Caco-2 (cell line): ENCODE data around the gene GGNBP2. TPM values are rescaled to one million over a fixed set of nuclear protein-coding genes. Genes with fewer than 3 reads are reported as not detected.
A peak's percentile ranks its signal among the peaks of the same experiment; 100 is the strongest.
"Not testable (repeated sequence)": the region's sequence is repeated elsewhere in the genome, so short reads cannot be mapped to it uniquely, and the experiment has no call there.

Experiments used
- BruUV-seq: library from RNA; stranded (reverse); fragments of 400-500 nt; replicated peaks from 2 replicates; lab custom pipeline; 2021; lab: Mats Ljungman, UMichigan
- CTCF ChIA-PET: fragments of 300-600 bp; sonication (Branson Sonifier 250); formaldehyde crosslinking; loops from one replicate; lab custom pipeline; 2022; ENCODE audit warnings: antibody characterized with exemption; lab: Charles Lee
- POLR2A ChIA-PET: fragments of 300-600 bp; sonication (Branson Sonifier 250); formaldehyde crosslinking; loops from one replicate; lab custom pipeline; 2022; ENCODE audit warnings: antibody characterized with exemption; lab: Charles Lee
- DNase-seq, 2 experiments: peaks; one replicate each; pipeline versions ENCODE4 v3.0.0 to v3.0.0-alpha.2; 2020 to 2022
- H3K27me3 ChIP-seq: replicated peaks from 2 replicates; pipeline ENCODE4 v1.6.0; 2011; ENCODE audit warnings: low read length; ENCODE audit not compliant: control insufficient read depth, insufficient read depth
- H3K36me3 ChIP-seq: 2 replicates; pipeline ENCODE4 v1.5.1; 2011; ENCODE audit warnings: low read length; ENCODE audit not compliant: control insufficient read depth, insufficient read depth
- H3K4me1 ChIP-seq: fragments of 250-450 bp; sonication (Bioruptor Pico); 2 replicates; pipeline ENCODE4 v1.5.1; 2020; ENCODE audit warnings: mild to moderate bottlenecking
- H3K4me3 ChIP-seq: 2 replicates; pipeline ENCODE4 v1.5.1; 2011; ENCODE audit warnings: low read depth, mild to moderate bottlenecking, control low read depth, low read length
- H3K9me3 ChIP-seq: fragments of 250-450 bp; sonication (Bioruptor Pico); 2 replicates; pipeline ENCODE4 v1.5.1; 2020; ENCODE audit warnings: mild to moderate bottlenecking, moderate library complexity
- H3K27ac Mint-ChIP-seq: one replicate; pipeline ENCODE4 v1.8.0; 2022; ENCODE audit warnings: mixed read lengths; ENCODE audit not compliant: unreplicated experiment
- H3K27me3 Mint-ChIP-seq: one replicate; pipeline ENCODE4 v1.8.0; 2022; ENCODE audit warnings: mixed read lengths; ENCODE audit not compliant: insufficient read depth, unreplicated experiment
- H3K36me3 Mint-ChIP-seq: one replicate; pipeline ENCODE4 v1.8.0; 2022; ENCODE audit warnings: mild to moderate bottlenecking, mixed read lengths; ENCODE audit not compliant: insufficient read depth, unreplicated experiment
- H3K4me1 Mint-ChIP-seq: one replicate; pipeline ENCODE4 v1.8.0; 2022; ENCODE audit warnings: low read depth, mixed read lengths; ENCODE audit not compliant: unreplicated experiment
- H3K4me3 Mint-ChIP-seq: one replicate; pipeline ENCODE4 v1.8.0; 2022; ENCODE audit warnings: mild to moderate bottlenecking, moderate library complexity, mixed read lengths; ENCODE audit not compliant: unreplicated experiment
- H3K9me3 Mint-ChIP-seq: one replicate; pipeline ENCODE4 v1.8.0; 2022; ENCODE audit warnings: mixed read lengths; ENCODE audit not compliant: unreplicated experiment
- CTCF ChIP-seq, 2 experiments: fragments of 200-600 bp in 1 of 2; IDR thresholded peaks; 1 replicate in 1 of 2; 2 replicates in 1 of 2; pipeline versions ENCODE4 v1.5.1 to v1.8.0; 2011 to 2022; ENCODE audit warnings: antibody characterized with exemption in 1 of 2, control low read depth in 1 of 2, inconsistent platforms in 1 of 2, low read depth in 1 of 2, low read length in 1 of 2, mild to moderate bottlenecking in 1 of 2, moderate library complexity in 1 of 2; ENCODE audit not compliant: insufficient read depth in 1 of 2, severe bottlenecking in 1 of 2, unreplicated experiment in 1 of 2
- intact Hi-C: fragments of 100-400 bp; cut with micrococcal nuclease; formaldehyde crosslinking; loops from one replicate; pipeline ENCODE4 v1.10.0; 2022; ENCODE audit not compliant: unreplicated experiment
- total RNA-seq: library from RNA; stranded (reverse); gene quantifications from 2 replicates; pipeline ENCODE4 v1.2.3, GENCODE V29; 2022

Gene GGNBP2
- total RNA-seq, 1 experiment from 2014 or later = 91.3 TPM

DNA sequence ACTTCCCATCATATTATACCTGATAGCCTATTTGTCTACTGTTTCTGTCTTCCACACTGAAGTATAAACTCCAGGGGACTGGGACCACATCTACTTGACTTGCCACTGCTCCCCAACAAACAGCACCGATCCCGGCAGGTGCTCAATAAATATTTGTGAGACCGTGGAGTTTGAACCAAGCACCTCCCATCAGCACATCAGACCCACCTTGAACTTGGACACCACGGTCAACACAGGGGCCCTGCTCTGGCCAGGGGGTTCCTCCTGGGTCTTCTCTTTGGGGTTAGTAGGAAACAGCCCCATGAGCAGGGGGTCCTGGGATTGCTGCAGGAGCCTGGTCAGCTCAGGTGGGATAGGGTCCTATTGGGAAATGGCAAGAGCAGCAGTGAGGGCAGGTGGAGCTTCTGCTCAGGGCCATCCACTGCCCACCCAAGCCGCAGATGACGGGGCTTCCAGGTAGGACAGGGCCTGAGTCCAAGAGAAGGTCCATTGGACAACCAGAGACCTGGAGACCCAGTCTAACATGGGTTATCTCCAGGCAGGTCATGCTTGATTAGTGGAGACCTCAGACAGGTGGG lies 38.4 kb upstream of the GGNBP2 start:
- Mint-ChIP-seq H3K36me3 (peaks cover 62% of the 10 kb centered on the region), H3K9me3 (no peaks in the 10 kb centered on the region), H3K4me3 (no peak overlapping the region), H3K4me1 (no peaks in the 10 kb centered on the region), H3K27ac (no peak overlapping the region), H3K27me3 (no peaks in the 10 kb centered on the region)
- no TSS peak for BruUV-seq
- H3K4me3 ChIP-seq = no peak overlapping the region
- H3K4me1 ChIP-seq = no peaks in the 10 kb centered on the region
- intact Hi-C loops = no loop called here
- ChIA-PET POLR2A (no interaction called here), CTCF (no interaction called here)
- H3K9me3 ChIP-seq = no peaks in the 10 kb centered on the region
- H3K36me3 ChIP-seq = peaks cover 3% of the 10 kb centered on the region
- H3K27me3 ChIP-seq = no peaks in the 10 kb centered on the region
- no peak for DNase-seq
- TF ChIP-seq CTCF (IDR thresholded peaks at IDR 0.05; ENCODE audit: insufficient read depth in 1 of 2, low read depth in 1 of 2, low read length in 1 of 2, severe bottlenecking in 1 of 2, unreplicated experiment in 1 of 2) = no peak

- H3K9me3 ChIP-seq = no peaks in the 10 kb centered on the region
- intact Hi-C loops = no loop called here
- no peaks in the 10 kb centered on the region for H3K9me3 Mint-ChIP-seq
- no peaks in the 10 kb centered on the region for H3K4me1 Mint-ChIP-seq
- H3K4me1 ChIP-seq = no peaks in the 10 kb centered on the region
- no peak overlapping the region for H3K27ac Mint-ChIP-seq
- no TSS peak for BruUV-seq
- no peaks in the 10 kb centered on the region for H3K27me3 Mint-ChIP-seq
- POLR2A ChIA-PET = no interaction called here
- H3K36me3 Mint-ChIP-seq = peaks cover 67% of the 10 kb centered on the region
- no peak for TF ChIP-seq CTCF (IDR thresholded peaks at IDR 0.05; ENCODE audit: insufficient read depth in 1 of 2, low read depth in 1 of 2, low read length in 1 of 2, severe bottlenecking in 1 of 2, unreplicated experiment in 1 of 2)
- H3K36me3 ChIP-seq = peaks cover 3% of the 10 kb centered on the region
- CTCF ChIA-PET = no interaction called here
- DNase-seq = peak in 1 of 2 experiments; percentile 34
- H3K4me3 Mint-ChIP-seq = no peak overlapping the region
- H3K27me3 ChIP-seq = no peaks in the 10 kb centered on the region
- no peak overlapping the region for H3K4me3 ChIP-seq
Observed at GRCh38 chr17:36506831-36507230, 37.9 kb upstream of the GGNBP2 start.

DNA sequence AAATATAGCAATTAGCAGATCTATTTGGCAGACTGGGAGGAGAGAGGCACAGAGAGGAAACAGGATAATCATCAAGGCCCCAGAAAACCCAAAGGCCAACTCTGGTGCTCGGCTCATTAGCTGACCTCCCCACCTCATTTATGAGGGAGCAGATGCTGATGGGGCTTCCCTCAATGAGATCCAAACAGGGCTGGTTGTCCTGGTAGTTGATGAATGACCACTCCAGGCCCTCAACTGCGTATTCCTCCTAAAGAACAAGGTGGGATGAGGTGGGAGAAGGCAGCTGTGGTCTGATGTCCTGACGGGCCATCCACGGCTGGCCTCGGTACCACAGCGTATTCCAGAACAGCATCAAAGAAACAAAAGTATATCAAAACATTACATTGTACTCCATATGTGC lies 37.5 kb upstream of the GGNBP2 start:
- Mint-ChIP-seq H3K36me3 (peaks cover 65% of the 10 kb centered on the region), H3K4me1 (no peaks in the 10 kb centered on the region), H3K9me3 (no peaks in the 10 kb centered on the region), H3K27me3 (no peaks in the 10 kb centered on the region), H3K27ac (no peak overlapping the region), H3K4me3 (no peak overlapping the region)
- BruUV-seq = no TSS peak
- Histone ChIP-seq H3K36me3 (peaks cover 3% of the 10 kb centered on the region), H3K27me3 (no peaks in the 10 kb centered on the region), H3K4me1 (no peaks in the 10 kb centered on the region), H3K4me3 (no peak overlapping the region), H3K9me3 (no peaks in the 10 kb centered on the region)
- ChIA-PET CTCF (no interaction called here), POLR2A (no interaction called here)
- intact Hi-C loops = no loop called here
- no peak for DNase-seq
- TF ChIP-seq CTCF (IDR thresholded peaks at IDR 0.05; ENCODE audit: insufficient read depth in 1 of 2, low read depth in 1 of 2, low read length in 1 of 2, severe bottlenecking in 1 of 2, unreplicated experiment in 1 of 2) = no peak

- H3K36me3 Mint-ChIP-seq = peaks cover 74% of the 10 kb centered on the region
- H3K4me3 Mint-ChIP-seq, H3K4me1 ChIP-seq, BruUV-seq, H3K27me3 ChIP-seq, CTCF ChIA-PET, H3K9me3 Mint-ChIP-seq, H3K27ac Mint-ChIP-seq, H3K9me3 ChIP-seq, H3K27me3 Mint-ChIP-seq, H3K4me3 ChIP-seq, H3K36me3 ChIP-seq, DNase-seq, H3K4me1 Mint-ChIP-seq, intact Hi-C loops: not testable (repeated sequence)
- POLR2A ChIA-PET = interaction anchor here (0.6 kb wide), 2 partner anchors 13 to 36 kb away, joined by 4 read pairs; partner anchors contain the start of gene GGNBP2
Observed at GRCh38 chr17:36508439-36508838, 36.3 kb upstream of the GGNBP2 start.
